Prostate gland (tissue), 2 donors: Measurements from ENCODE around the gene CFAP100. TPM values are rescaled to one million over a fixed set of nuclear protein-coding genes. Genes with fewer than 3 reads are reported as not detected.

Source experiments
- DNase-seq: peaks from one replicate; pipeline ENCODE4 v3.0.0-alpha.2; 2019; ENCODE audit warnings: low spot score
- H3K27ac ChIP-seq, 2 donors: fragments of 200-600 bp; sonication (generic); 2 replicates each; pipeline ENCODE4 v1.5.1; 2017 to 2019
- H3K27me3 ChIP-seq: fragments of 200-600 bp; sonication (generic); replicated peaks from 2 replicates; pipeline ENCODE4 v1.5.1; 2019; ENCODE audit not compliant: insufficient read depth
- H3K36me3 ChIP-seq, 2 donors: fragments of 200-600 bp; sonication (generic); 1 replicate in 1 of 2; 2 replicates in 1 of 2; pipeline versions ENCODE4 v1.5.1 to v1.8.1; 2017 to 2019
- H3K4me1 ChIP-seq: fragments of 200-600 bp; sonication (generic); replicated peaks from 2 replicates; pipeline ENCODE4 v1.5.1; 2019
- H3K4me3 ChIP-seq, 2 donors: fragments of 200-600 bp; sonication (generic); 2 replicates each; pipeline ENCODE4 v1.5.1; 2017 to 2019
- H3K9me3 ChIP-seq: fragments of 200-600 bp; sonication (generic); 2 replicates; pipeline ENCODE4 v1.5.1; 2017
- POLR2A ChIP-seq: fragments of 450-650 bp; IDR thresholded peaks from one replicate; pipeline ENCODE4 v1.6.1; 2016; ENCODE audit warnings: antibody characterized with exemption, mild to moderate bottlenecking
- POLR2AphosphoS5 ChIP-seq: sonication (generic); formaldehyde crosslinking; IDR thresholded peaks from one replicate; pipeline ENCODE4 v1.6.1; 2017; ENCODE audit warnings: antibody characterized with exemption
- WGBS: methylation state at CpG from one replicate; pipeline ENCODE4 v1.1.5; 2018; 5-methylcytosine and 5-hydroxymethylcytosine counted together
- intact Hi-C: fragments of 100-400 bp; cut with DNase I; formaldehyde crosslinking; loops from one replicate; pipeline ENCODE4 v1.14.2; 2022
- total RNA-seq, 2 donors: library from RNA; depleted of rRNA; stranded (reverse); fragments of >200 nt; gene quantifications; one replicate each; pipeline ENCODE4 v1.1.0, GENCODE V29; 2016
- TF ChIP-seq, protein P1 (sequence below), 4 experiments: fragments of 200-600 bp in 2 of 4; fragments of 450-650 bp in 2 of 4; sonication (generic) in 2 of 4; IDR thresholded peaks; 1 replicate in 3 of 4; 2 replicates in 1 of 4; pipeline ENCODE4 v1.5.1; 2016 to 2019; ENCODE audit warnings: antibody characterized with exemption in 4 of 4, mild to moderate bottlenecking in 2 of 4, moderate library complexity in 2 of 4

The CFAP100 gene
- total RNA-seq, 2 donors from 2014 or later, result 2.3 TPM; not detected in 1

DNA sequence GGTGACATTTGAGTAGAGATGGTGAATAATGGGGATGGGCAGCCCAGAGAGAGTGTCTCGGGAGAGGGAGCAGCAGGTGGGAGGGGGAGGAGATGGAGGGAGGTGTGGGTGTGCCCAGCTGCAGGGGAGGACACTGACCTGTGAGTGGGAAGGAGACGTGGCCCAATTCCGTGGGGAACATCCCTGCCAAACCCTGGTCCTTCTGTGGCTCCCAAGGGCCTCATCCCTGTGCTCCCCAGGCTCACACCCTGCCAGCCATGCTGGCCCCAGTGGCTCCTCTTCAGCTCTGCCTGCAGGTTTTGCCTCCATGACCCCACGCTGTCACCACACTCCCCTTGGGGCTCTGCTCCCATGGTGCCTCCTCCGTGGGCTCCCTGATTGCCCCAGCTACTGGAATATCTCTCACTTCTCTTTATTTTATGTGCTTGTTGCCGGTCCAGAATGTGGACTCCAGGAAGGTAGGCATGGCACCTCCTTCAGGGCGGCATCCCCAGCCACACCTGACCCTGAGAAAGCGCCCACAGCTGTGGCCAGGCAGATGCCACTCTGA, 7.0 kb downstream of the CFAP100 start:
- no peaks in the 10 kb centered on the region for H3K9me3 ChIP-seq
- no peaks in the 10 kb centered on the region for H3K36me3 ChIP-seq
- no peaks in the 10 kb centered on the region for H3K27me3 ChIP-seq
- DNase-seq, result no peak
- intact Hi-C loops, result no loop called here
- H3K4me3 ChIP-seq, result no peak overlapping the region
- H3K27ac ChIP-seq, result no peak overlapping the region
- no peaks in the 10 kb centered on the region for H3K4me1 ChIP-seq
- 77% methylated on average over 8 of the region's 8 CpGs for WGBS
- no peak for TF ChIP-seq POLR2AphosphoS5
- TF ChIP-seq POLR2A, result no peak
- TF ChIP-seq, protein P1, sequence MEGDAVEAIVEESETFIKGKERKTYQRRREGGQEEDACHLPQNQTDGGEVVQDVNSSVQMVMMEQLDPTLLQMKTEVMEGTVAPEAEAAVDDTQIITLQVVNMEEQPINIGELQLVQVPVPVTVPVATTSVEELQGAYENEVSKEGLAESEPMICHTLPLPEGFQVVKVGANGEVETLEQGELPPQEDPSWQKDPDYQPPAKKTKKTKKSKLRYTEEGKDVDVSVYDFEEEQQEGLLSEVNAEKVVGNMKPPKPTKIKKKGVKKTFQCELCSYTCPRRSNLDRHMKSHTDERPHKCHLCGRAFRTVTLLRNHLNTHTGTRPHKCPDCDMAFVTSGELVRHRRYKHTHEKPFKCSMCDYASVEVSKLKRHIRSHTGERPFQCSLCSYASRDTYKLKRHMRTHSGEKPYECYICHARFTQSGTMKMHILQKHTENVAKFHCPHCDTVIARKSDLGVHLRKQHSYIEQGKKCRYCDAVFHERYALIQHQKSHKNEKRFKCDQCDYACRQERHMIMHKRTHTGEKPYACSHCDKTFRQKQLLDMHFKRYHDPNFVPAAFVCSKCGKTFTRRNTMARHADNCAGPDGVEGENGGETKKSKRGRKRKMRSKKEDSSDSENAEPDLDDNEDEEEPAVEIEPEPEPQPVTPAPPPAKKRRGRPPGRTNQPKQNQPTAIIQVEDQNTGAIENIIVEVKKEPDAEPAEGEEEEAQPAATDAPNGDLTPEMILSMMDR (IDR thresholded peaks at IDR 0.05), result no peak

DNA sequence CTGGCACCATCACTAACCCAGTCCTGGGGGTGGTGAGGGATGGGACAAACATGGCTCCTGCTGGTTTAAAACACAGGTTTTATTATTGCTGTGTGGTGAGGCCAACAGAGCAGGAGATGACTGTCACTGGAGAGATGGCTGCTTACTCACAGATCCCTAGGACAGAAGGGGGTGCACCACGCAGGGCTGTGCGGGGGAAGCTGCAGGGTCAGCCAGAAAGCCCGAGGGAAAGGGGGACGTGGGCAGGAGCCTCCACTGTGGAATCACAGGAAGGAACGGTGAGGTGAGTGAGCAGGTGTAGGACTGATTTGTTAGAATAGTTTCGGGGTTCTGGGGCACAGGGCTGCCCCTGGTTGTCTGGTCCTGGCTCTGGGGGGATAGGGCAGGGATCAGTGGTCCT, 7.5 kb downstream of the CFAP100 start:
- DNase-seq, result no peak
- H3K4me1 ChIP-seq, result no peaks in the 10 kb centered on the region
- no peak overlapping the region for H3K4me3 ChIP-seq
- H3K9me3 ChIP-seq, result no peaks in the 10 kb centered on the region
- TF ChIP-seq POLR2AphosphoS5 (no peak), POLR2A (no peak)
- TF ChIP-seq, protein P1 (IDR thresholded peaks at IDR 0.05), result no peak
- no peaks in the 10 kb centered on the region for H3K36me3 ChIP-seq
- no peak overlapping the region for H3K27ac ChIP-seq
- WGBS, result 83% methylated on average over 6 of the region's 6 CpGs
- no peaks in the 10 kb centered on the region for H3K27me3 ChIP-seq
- intact Hi-C loops, result no loop called here

DNA sequence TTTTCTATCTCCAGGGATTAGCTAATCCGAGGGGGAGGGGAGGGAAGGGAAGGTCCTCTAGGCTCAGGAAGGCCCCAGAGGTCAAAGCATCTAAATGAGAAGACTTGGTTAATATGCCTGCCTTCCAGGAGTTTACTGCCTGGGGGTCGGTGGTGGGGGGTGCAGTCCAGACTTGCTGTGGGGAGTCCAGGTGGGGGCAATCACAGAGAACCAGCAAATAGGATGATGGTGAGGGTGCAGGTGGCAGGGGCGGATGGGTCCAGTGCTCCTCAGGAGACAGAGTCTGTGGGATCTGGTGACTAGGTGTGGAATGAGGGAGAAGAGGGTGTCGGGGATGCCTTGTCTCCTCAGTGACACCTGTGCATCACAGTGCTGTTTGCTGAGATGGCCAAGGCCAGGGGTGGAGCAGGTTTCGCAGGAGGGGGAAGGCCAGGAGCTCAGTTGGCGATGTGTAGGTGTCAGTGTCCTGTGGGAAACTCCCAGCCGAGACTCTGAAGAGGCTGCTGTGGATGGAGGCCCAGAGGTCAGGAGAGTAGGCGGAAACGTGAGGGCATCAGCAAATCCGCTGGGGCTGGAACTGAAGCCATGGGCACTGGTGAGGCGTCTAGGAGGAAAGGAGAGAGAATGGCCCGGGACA, 8.1 kb downstream of the CFAP100 start:
- no peak for DNase-seq
- H3K4me3 ChIP-seq, result no peak overlapping the region
- intact Hi-C loops, result no loop called here
- H3K9me3 ChIP-seq, result no peaks in the 10 kb centered on the region
- H3K27me3 ChIP-seq, result no peaks in the 10 kb centered on the region
- WGBS, result 89% methylated on average over 12 of the region's 12 CpGs
- no peaks in the 10 kb centered on the region for H3K36me3 ChIP-seq
- H3K4me1 ChIP-seq, result no peaks in the 10 kb centered on the region
- TF ChIP-seq POLR2A (no peak), POLR2AphosphoS5 (no peak)
- TF ChIP-seq, protein P1 (IDR thresholded peaks at IDR 0.05), result no peak
- H3K27ac ChIP-seq, result no peak overlapping the region

DNA sequence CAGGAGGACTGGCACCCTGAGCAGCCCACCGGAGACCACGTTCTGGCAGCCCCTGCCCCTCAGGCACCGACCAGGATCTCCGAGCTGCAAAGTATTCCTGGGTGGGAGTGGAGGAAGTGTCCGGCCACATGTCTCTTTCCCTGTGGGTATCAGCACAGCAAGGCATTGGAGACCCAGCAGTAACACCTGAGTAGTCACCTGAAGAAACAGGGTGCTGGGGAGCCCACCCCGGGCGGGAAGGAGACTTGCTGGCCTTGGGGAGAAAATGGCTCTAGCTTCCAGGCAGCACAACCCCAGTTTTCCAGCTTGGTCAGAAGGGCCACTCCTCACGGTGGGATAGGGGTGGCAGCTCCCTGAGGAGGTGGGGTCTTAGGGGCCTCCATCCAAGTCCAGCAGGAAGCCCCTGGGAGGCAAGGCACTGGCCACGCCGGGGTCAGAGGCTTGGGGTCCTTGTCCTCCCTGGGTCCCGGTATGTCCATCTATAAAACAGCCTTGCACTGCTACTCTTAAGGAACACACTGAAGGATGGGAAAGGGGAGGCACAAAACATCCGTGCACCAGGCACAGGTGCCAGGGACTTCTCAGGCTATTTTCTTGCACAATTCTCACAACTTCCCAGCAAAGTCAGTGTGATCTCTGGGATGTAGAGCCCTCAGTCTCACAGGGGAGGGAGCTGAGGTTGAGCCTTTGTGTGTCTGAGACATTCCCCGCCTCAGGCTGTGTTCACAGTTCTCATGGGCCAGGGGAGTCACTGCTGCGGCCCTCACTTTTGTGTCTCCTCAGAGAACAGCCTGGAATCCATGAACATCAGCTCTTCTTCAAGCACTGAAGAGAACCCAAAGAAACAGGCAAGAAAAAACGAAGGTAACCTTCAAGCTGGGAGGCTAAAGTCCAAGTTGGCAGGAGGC, 11.9 kb downstream of the CFAP100 start:
- H3K4me1 ChIP-seq, result no peaks in the 10 kb centered on the region
- H3K9me3 ChIP-seq, result no peaks in the 10 kb centered on the region
- H3K27ac ChIP-seq, result no peak overlapping the region
- no peaks in the 10 kb centered on the region for H3K27me3 ChIP-seq
- DNase-seq, result no peak
- intact Hi-C loops, result no loop called here
- H3K4me3 ChIP-seq, result no peak overlapping the region
- H3K36me3 ChIP-seq, result no peaks in the 10 kb centered on the region
- TF ChIP-seq, protein P1 (IDR thresholded peaks at IDR 0.05), result no peak
- no peak for TF ChIP-seq POLR2AphosphoS5
- no peak for TF ChIP-seq POLR2A
- 94% methylated on average over 13 of the region's 15 CpGs for WGBS
